Stimulated activated naive B cell treated with anti-CD40 and anti-IgM and Interleukin-4, amounts not matched to agents 10 μg/mL and 1 μg/mL and 100 μg/mL, for 72 hours (primary cell): ENCODE data around the gene PRKD2.

Experiments used
- ATAC-seq, 2 donors: fragments of 150-1000 bp; cut with Tn5 transposase; replicated peaks; 2 replicates each; pipeline ENCODE4 v1.10.0; 2021; ENCODE audit warnings: moderate library complexity in 1 of 2
- DNase-seq: peaks from one replicate; pipeline ENCODE4 v3.0.0; 2021
- H3K27ac Mint-ChIP-seq: one replicate; pipeline ENCODE4 v1.8.0; 2022; ENCODE audit warnings: mild to moderate bottlenecking, mixed read lengths
- H3K27me3 Mint-ChIP-seq, 2 donors: one replicate each; pipeline ENCODE4 v1.8.0; 2022; ENCODE audit warnings: mixed read lengths in 2 of 2
- H3K36me3 Mint-ChIP-seq, 2 donors: one replicate each; pipeline ENCODE4 v1.8.0; 2022; ENCODE audit warnings: mixed read lengths in 2 of 2, mild to moderate bottlenecking in 1 of 2
- H3K4me1 Mint-ChIP-seq, 2 donors: one replicate each; pipeline ENCODE4 v1.8.0; 2022; ENCODE audit warnings: mixed read lengths in 2 of 2, mild to moderate bottlenecking in 1 of 2
- H3K4me3 Mint-ChIP-seq, 2 donors: one replicate each; pipeline ENCODE4 v1.8.0; 2022; ENCODE audit warnings: mild to moderate bottlenecking in 2 of 2, mixed read lengths in 2 of 2, moderate library complexity in 1 of 2
- H3K9me3 Mint-ChIP-seq, 2 donors: one replicate each; pipeline ENCODE4 v1.8.0; 2022; ENCODE audit warnings: mixed read lengths in 2 of 2, mild to moderate bottlenecking in 1 of 2

The PRKD2 gene

DNA sequence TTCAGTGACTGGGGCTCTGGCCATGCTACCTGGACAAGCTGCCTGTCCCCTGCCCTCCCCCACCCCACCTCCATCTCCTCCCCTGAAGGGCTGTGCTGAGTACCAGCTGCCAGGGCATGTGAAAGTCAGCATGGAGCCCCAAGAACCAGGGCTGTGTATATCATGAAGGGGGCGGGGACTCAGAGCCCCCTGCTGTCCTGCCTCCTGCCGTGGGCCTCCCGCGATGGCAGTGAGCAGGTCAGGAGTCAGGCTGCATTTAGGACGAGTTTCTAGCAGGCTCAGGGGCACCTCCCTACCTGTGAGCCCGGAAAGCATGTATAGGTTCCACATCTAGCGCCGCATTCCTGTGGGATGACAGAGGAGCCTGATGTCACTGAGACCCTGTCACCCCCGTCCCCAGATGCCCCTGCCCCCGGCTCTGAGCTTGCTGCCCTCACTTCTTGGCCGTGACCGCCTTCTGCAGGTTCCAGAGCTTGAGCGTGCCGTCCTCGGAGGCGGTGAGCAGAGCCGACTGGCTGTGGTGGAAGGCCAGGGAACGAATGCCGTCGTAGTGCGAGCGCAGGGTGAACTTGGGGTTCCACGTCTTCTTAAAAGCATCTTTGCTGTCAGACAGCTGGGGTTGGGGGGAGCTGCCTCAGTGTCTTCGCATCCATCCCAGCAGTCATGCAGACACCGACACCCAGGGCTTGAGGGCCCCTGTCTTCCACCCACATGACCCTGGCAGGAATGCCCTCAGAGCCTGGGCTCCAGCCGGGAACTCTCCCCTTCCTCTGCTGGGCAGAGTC is 8.3 kb upstream of the PRKD2 start:
- Mint-ChIP-seq H3K36me3 (peaks cover 70 to 73% of the 10 kb centered on the region in 2 donors), H3K27me3 (no peaks in the 10 kb centered on the region), H3K27ac (no peak overlapping the region), H3K4me3 (no peak overlapping the region), H3K9me3 (no peaks in the 10 kb centered on the region), H3K4me1 (peaks cover 67 to 83% of the 10 kb centered on the region in 2 donors)
- ATAC-seq (no peak), DNase-seq (no peak)

GRCh38 chr19:46724468-46724867 is 7.6 kb upstream of the PRKD2 start:
- H3K4me3 Mint-ChIP-seq = peak overlapping the region; percentile 19 to 23
- peaks cover 65 to 83% of the 10 kb centered on the region in 2 donors for H3K4me1 Mint-ChIP-seq
- H3K27ac Mint-ChIP-seq = peak overlapping the region; percentile 43
- no peaks in the 10 kb centered on the region for H3K27me3 Mint-ChIP-seq
- no peaks in the 10 kb centered on the region for H3K9me3 Mint-ChIP-seq
- no peak for ATAC-seq
- H3K36me3 Mint-ChIP-seq = peaks cover 68 to 75% of the 10 kb centered on the region in 2 donors
- no peak for DNase-seq

DNA sequence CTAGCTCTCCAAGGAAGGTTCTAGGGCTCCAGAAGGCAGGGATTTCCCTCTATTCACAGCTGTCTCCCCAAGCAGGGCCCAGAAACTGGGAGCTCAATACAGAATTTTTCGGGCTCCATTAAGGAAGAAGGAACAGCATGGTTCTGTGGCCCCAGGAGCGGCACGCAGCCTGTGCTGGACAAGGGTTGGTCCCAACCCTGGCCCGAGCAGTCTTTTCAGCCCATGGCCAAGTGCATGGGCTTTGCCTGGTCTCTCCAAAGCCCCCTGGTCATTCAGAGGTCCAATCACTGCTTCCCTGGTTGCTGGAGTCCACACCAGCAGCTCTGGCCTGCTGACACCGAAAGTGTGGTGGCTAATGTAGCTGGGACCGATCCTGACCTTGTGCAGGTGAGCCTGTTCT is 6.6 kb upstream of the PRKD2 start:
- Mint-ChIP-seq H3K36me3 (peaks cover 61 to 72% of the 10 kb centered on the region in 2 donors), H3K27ac (peak overlapping the region; percentile 63), H3K27me3 (no peaks in the 10 kb centered on the region), H3K9me3 (no peaks in the 10 kb centered on the region), H3K4me3 (no peak overlapping the region), H3K4me1 (peaks cover 66 to 83% of the 10 kb centered on the region in 2 donors)
- no peak for ATAC-seq
- no peak for DNase-seq

GRCh38 chr19:46723023-46723461 is 6.1 kb upstream of the PRKD2 start:
- no peak for DNase-seq
- no peaks in the 10 kb centered on the region for H3K9me3 Mint-ChIP-seq
- no peaks in the 10 kb centered on the region for H3K27me3 Mint-ChIP-seq
- H3K4me3 Mint-ChIP-seq = no peak overlapping the region
- peaks cover 57 to 70% of the 10 kb centered on the region in 2 donors for H3K36me3 Mint-ChIP-seq
- no peak for ATAC-seq
- H3K27ac Mint-ChIP-seq = peak overlapping the region; percentile 63
- H3K4me1 Mint-ChIP-seq = peaks cover 68 to 84% of the 10 kb centered on the region in 2 donors

GRCh38 chr19:46722421-46723022 is 5.6 kb upstream of the PRKD2 start:
- peak overlapping the region; percentile 69 for H3K27ac Mint-ChIP-seq
- ATAC-seq (no peak), DNase-seq (no peak)
- H3K9me3 Mint-ChIP-seq = no peaks in the 10 kb centered on the region
- peak overlapping the region; percentile 18 to 60 for H3K4me3 Mint-ChIP-seq
- H3K27me3 Mint-ChIP-seq = no peaks in the 10 kb centered on the region
- H3K4me1 Mint-ChIP-seq = peaks cover 70 to 89% of the 10 kb centered on the region in 2 donors
- peaks cover 56 to 68% of the 10 kb centered on the region in 2 donors for H3K36me3 Mint-ChIP-seq

GRCh38 chr19:46722004-46722380 is 5.1 kb upstream of the PRKD2 start:
- Mint-ChIP-seq H3K36me3 (peaks cover 51 to 62% of the 10 kb centered on the region in 2 donors), H3K9me3 (no peaks in the 10 kb centered on the region), H3K4me1 (peaks cover 65 to 91% of the 10 kb centered on the region in 2 donors), H3K27me3 (no peaks in the 10 kb centered on the region), H3K4me3 (peak overlapping the region; percentile 45 to 62), H3K27ac (peak overlapping the region; percentile 69)
- DNase-seq (no peak), ATAC-seq (no peak)

DNA sequence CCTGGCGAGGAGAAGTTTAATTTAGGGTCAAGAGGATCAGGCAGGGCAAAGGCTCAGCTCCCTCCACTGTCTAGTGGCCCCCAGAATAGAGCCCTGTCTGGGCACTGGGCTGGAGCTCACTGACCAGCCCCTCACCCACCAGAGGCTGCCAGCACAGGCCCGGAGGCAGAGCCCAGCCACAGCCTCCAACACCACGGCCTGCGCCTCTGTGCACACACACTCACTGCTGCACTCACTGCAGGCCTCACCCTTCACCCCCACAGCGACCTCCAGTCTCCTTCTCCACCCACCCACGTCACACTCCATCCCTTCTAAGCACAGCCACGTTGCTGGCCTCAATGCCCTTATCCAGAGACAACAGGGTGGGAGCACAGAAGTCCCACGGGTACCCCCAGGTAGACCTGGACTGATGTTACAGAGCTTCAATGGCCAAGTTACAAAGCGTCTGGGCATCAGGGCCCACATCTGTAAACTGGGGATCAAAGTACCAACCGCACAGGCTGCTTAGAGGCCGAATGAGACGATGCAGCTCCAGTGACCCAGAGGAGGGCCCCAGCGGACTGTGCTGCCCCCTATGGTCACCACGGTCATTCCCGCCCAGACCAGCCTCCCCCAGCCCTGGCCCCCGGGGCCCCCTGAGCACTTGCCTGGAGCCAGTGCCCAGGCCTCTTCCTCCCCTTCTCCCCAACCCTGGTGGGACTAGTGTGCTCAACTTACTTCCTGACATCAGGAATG is 4.5 kb upstream of the PRKD2 start:
- DNase-seq = no peak
- Mint-ChIP-seq H3K27ac (peak overlapping the region; percentile 73), H3K9me3 (no peaks in the 10 kb centered on the region), H3K36me3 (peaks cover 48 to 62% of the 10 kb centered on the region in 2 donors), H3K4me1 (peaks cover 61 to 85% of the 10 kb centered on the region in 2 donors), H3K27me3 (no peaks in the 10 kb centered on the region), H3K4me3 (peak overlapping the region in 1 of 2 donors; percentile 45)
- no peak for ATAC-seq

- peak overlapping the region; percentile 73 for H3K27ac Mint-ChIP-seq
- H3K4me1 Mint-ChIP-seq = peaks cover 53 to 82% of the 10 kb centered on the region in 2 donors
- no peaks in the 10 kb centered on the region for H3K27me3 Mint-ChIP-seq
- peak overlapping the region in 1 of 2 donors; percentile 15 for H3K4me3 Mint-ChIP-seq
- H3K9me3 Mint-ChIP-seq = no peaks in the 10 kb centered on the region
- H3K36me3 Mint-ChIP-seq = peaks cover 44 to 62% of the 10 kb centered on the region in 2 donors
- ATAC-seq (no peak), DNase-seq (no peak)
These were observed 3.8 kb upstream of the PRKD2 start for GRCh38 chr19:46720503-46721239.

DNA sequence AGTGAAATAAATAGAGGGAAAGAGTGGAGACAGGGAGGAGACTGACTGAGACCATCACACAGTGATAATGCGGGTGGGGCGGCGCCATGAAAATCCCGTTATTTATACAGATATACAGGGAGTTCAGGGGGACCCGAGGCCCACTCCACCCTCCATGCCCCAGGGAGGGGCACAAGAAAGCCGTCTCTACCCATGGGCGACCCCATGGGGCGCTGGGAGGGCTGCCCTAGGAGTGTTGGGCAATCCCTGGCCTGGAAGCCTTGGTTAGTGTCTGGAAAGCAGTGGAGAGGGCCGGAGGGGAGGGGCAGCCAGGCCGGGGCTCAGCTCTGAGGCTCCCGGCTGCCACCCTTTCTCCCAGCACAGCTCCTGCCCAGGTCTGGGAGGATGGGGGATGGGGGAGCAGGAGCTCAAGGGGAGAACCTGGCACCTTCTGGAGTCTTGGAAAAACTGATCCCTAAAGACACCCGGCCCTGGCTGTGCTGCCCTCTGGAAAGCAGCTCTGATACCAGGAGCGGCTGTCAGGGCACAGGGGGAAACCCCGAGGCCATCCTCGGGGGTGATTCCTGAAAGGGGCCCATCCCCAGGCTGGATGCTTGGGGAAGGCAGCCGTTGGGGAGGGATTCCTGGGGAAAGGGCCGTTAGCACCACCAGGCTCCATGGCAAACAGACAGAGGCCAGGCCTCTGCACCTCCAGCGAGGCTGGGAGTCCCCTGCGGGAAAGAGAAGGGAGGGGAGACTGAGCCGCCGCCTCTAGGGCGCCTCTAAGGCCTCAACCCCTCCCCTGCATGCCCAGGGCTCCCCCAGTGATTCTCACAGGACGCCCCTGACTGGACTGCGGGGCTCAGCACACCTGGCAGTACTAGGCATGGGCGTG is 3.0 kb upstream of the PRKD2 start:
- ATAC-seq = no peak
- peaks cover 46 to 63% of the 10 kb centered on the region in 2 donors for H3K36me3 Mint-ChIP-seq
- peak overlapping the region; percentile 89 for H3K27ac Mint-ChIP-seq
- H3K27me3 Mint-ChIP-seq = no peaks in the 10 kb centered on the region
- no peaks in the 10 kb centered on the region for H3K9me3 Mint-ChIP-seq
- peak overlapping the region; percentile 91 to 95 for H3K4me3 Mint-ChIP-seq
- peaks cover 56 to 85% of the 10 kb centered on the region in 2 donors for H3K4me1 Mint-ChIP-seq
- DNase-seq = no peak

DNA sequence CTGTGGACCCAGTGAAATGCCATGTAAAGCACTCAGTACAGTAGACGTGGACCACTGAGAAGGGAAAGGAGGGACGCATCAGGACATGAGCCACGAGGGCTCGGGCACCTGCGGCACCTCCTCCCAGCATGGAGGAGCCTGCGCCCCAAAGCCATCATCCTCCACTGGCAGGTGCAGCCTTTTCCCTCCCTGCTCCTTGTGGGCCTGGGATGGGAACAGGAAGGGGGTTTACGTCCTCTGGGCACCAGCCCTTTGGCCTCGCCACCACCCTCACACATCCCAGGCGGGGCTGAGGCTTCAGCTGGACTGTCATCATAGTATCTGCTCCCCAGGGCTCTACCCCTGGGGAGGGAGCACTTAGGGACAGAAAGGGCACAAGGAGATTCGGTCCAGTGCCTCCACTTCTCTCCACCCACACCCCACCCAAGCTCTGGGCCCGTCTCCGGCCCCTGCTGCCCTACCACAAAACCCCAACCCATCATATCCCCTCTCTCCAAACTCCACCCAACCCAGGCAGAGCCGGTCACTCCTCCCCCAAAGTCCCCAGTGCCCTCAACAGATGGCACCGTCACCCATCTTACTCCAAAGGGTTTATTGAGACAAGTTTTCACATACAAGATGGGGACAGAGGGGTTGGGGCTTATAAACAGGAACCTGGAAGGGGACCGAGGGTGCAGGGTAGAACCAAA is 2.2 kb upstream of the PRKD2 start:
- Mint-ChIP-seq H3K4me1 (peaks cover 54 to 86% of the 10 kb centered on the region in 2 donors), H3K9me3 (no peaks in the 10 kb centered on the region), H3K27ac (peak overlapping the region; percentile 89), H3K27me3 (no peaks in the 10 kb centered on the region), H3K36me3 (peaks cover 40 to 62% of the 10 kb centered on the region in 2 donors), H3K4me3 (peak overlapping the region; percentile 91 to 95)
- ATAC-seq (peak; percentile 53 to 60), DNase-seq (peak; percentile 81)

GRCh38 chr19:46718157-46718933 is 1.4 kb upstream of the PRKD2 start:
- H3K9me3 Mint-ChIP-seq = no peaks in the 10 kb centered on the region
- peak overlapping the region; percentile 91 to 95 for H3K4me3 Mint-ChIP-seq
- peaks cover 54 to 88% of the 10 kb centered on the region in 2 donors for H3K4me1 Mint-ChIP-seq
- H3K27me3 Mint-ChIP-seq = no peaks in the 10 kb centered on the region
- H3K27ac Mint-ChIP-seq = peak overlapping the region; percentile 89
- H3K36me3 Mint-ChIP-seq = peaks cover 40 to 64% of the 10 kb centered on the region in 2 donors
- ATAC-seq (peak; percentile 30 to 40), DNase-seq (peak; percentile 74)

- no peaks in the 10 kb centered on the region for H3K27me3 Mint-ChIP-seq
These were observed 816 bp upstream of the PRKD2 start for GRCh38 chr19:46717716-46718143.

More at GRCh38 chr19:46717716-46718143, 816 bp upstream of the PRKD2 start:
- H3K9me3 Mint-ChIP-seq = no peaks in the 10 kb centered on the region
- H3K4me1 Mint-ChIP-seq = peaks cover 50 to 84% of the 10 kb centered on the region in 2 donors
- DNase-seq = peak; percentile 47
- H3K4me3 Mint-ChIP-seq = peak overlapping the region; percentile 91 to 95
- peaks cover 36 to 60% of the 10 kb centered on the region in 2 donors for H3K36me3 Mint-ChIP-seq
- peak overlapping the region; percentile 89 for H3K27ac Mint-ChIP-seq
- peak; percentile 45 to 52 for ATAC-seq
